GM08714 (cell line): Measurements from ENCODE around the gene OR2T12.
"Not testable (repeated sequence)": the region's sequence is repeated elsewhere in the genome, so short reads cannot be mapped to it uniquely, and the experiment has no call there.

Experiments used
- H3K4me3 ChIP-seq: fragments of 200-500 bp; sonication (Bioruptor generic); 2 replicates; pipeline ENCODE4 v1.5.1; 2014; ENCODE audit warnings: mild to moderate bottlenecking, low read length, inconsistent platforms
- ZNF274 ChIP-seq: IDR thresholded peaks from 2 replicates; pipeline ENCODE4 v1.6.1; 2012; ENCODE audit warnings: mild to moderate bottlenecking, low read depth, low read length

Gene OR2T12

GRCh38 chr1:248303324-248303723 is at the start of gene OR2T12:
TSS of gene OR2T12 (minus strand) at chr1:248303424. CDS start at chr1:248295578, 7,846 bp downstream.
- TF ChIP-seq ZNF274: no peak
- no peak within 1 kb of the TSS for H3K4me3 ChIP-seq

- no peak for TF ChIP-seq ZNF274
- no peak within 1 kb of the TSS for H3K4me3 ChIP-seq
Observed at GRCh38 chr1:248348475-248348874, 45.3 kb upstream of the OR2T12 start, which contains the start of gene OR14C36. TSS of gene OR14C36 (plus strand) at chr1:248348775. CDS start at chr1:248348775, 0 bp downstream.

- no peak for TF ChIP-seq ZNF274
- no peak overlapping the region for H3K4me3 ChIP-seq
Observed at GRCh38 chr1:248343451-248343850, 40.2 kb upstream of the OR2T12 start.

GRCh38 chr1:248324468-248324867 is 21.2 kb upstream of the OR2T12 start, which contains the start of gene OR2M7:
TSS of gene OR2M7 (minus strand) at chr1:248324568. CDS start at chr1:248324568, 0 bp downstream.
- H3K4me3 ChIP-seq: no peak within 1 kb of the TSS
- TF ChIP-seq ZNF274: no peak

GRCh38 chr1:248316796-248317195 is 13.6 kb upstream of the OR2T12 start:
- no peak overlapping the region for H3K4me3 ChIP-seq
- no peak for TF ChIP-seq ZNF274

GRCh38 chr1:248306740-248307139 is 3.5 kb upstream of the OR2T12 start:
- H3K4me3 ChIP-seq: not testable (repeated sequence)

- H3K4me3 ChIP-seq: no peak overlapping the region
- no peak for TF ChIP-seq ZNF274
Observed at GRCh38 chr1:248306103-248306502, 2.9 kb upstream of the OR2T12 start.

GRCh38 chr1:248305672-248306071 is 2.4 kb upstream of the OR2T12 start:
- H3K4me3 ChIP-seq: not testable (repeated sequence)

- no peak overlapping the region for H3K4me3 ChIP-seq
- no peak for TF ChIP-seq ZNF274
Observed at GRCh38 chr1:248288391-248288790, 14.8 kb downstream of the OR2T12 start.

GRCh38 chr1:248277876-248278275 is 25.3 kb downstream of the OR2T12 start, which contains the start of gene OR2T33:
TSS of gene OR2T33 (minus strand) at chr1:248277976. CDS start at chr1:248273814, 4,162 bp downstream.
- H3K4me3 ChIP-seq: no peak within 1 kb of the TSS
- TF ChIP-seq ZNF274: no peak

- H3K4me3 ChIP-seq: not testable (repeated sequence)
Observed at GRCh38 chr1:248273225-248273624, 30.0 kb downstream of the OR2T12 start.

- TF ChIP-seq ZNF274: no peak
- H3K4me3 ChIP-seq: no peak overlapping the region
Observed at GRCh38 chr1:248268178-248268577, 35.0 kb downstream of the OR2T12 start.

- not testable (repeated sequence) for H3K4me3 ChIP-seq
Observed at GRCh38 chr1:248259309-248259708, 43.9 kb downstream of the OR2T12 start.

- no peak overlapping the region for H3K4me3 ChIP-seq
- no peak for TF ChIP-seq ZNF274
Observed at GRCh38 chr1:248243204-248243603, 60.0 kb downstream of the OR2T12 start.
